ENCODE measurements around the gene JPH4.
"Not testable (repeated sequence)": the region's sequence is repeated elsewhere in the genome, so short reads cannot be mapped to it uniquely, and the experiment has no call there.

Gene JPH4

GRCh38 chr14:23589606-23590005, 11.0 kb upstream of the JPH4 start:
- TF ChIP-seq CTCF (IDR thresholded peaks at IDR 0.05; ENCODE audit: extremely low read depth, insufficient read depth, missing control alignments), result no peak
- in situ Hi-C loops (cut with MboI; ENCODE audit: low pct_unique_long_range_greater_than_20kb, low sequenced_read_pairs, unreplicated experiment), result no loop called here
- DNase-seq (ENCODE audit: low spot score), result no peak

- TF ChIP-seq CTCF (IDR thresholded peaks at IDR 0.05; ENCODE audit: extremely low read depth, insufficient read depth, missing control alignments), result peak; percentile 94
- DNase-seq (ENCODE audit: low spot score), result peak; percentile 89
- in situ Hi-C loops (cut with MboI; ENCODE audit: low pct_unique_long_range_greater_than_20kb, low sequenced_read_pairs, unreplicated experiment), result no loop called here
Measured at GRCh38 chr14:23588884-23589598, 10.5 kb upstream of the JPH4 start.

- in situ Hi-C loops (cut with MboI; ENCODE audit: low pct_unique_long_range_greater_than_20kb, low sequenced_read_pairs, unreplicated experiment), result not testable (repeated sequence)
Measured at GRCh38 chr14:23584527-23585203, 6.1 kb upstream of the JPH4 start.

GRCh38 chr14:23583761-23584526, 5.4 kb upstream of the JPH4 start:
- in situ Hi-C loops (cut with MboI; ENCODE audit: low pct_unique_long_range_greater_than_20kb, low sequenced_read_pairs, unreplicated experiment); DNase-seq (ENCODE audit: low spot score): not testable (repeated sequence)

More at GRCh38 chr14:23584527-23585203, 6.1 kb upstream of the JPH4 start:
- not testable (repeated sequence) for DNase-seq (ENCODE audit: low spot score)

- DNase-seq (ENCODE audit: low spot score), result peak; percentile 18
- in situ Hi-C loops (cut with MboI; ENCODE audit: low pct_unique_long_range_greater_than_20kb, low sequenced_read_pairs, unreplicated experiment), result no loop called here
- TF ChIP-seq CTCF (IDR thresholded peaks at IDR 0.05; ENCODE audit: extremely low read depth, insufficient read depth, missing control alignments), result no peak
Measured at GRCh38 chr14:23582906-23583760, 4.5 kb upstream of the JPH4 start.

- TF ChIP-seq CTCF (IDR thresholded peaks at IDR 0.05; ENCODE audit: extremely low read depth, insufficient read depth, missing control alignments), result no peak
- in situ Hi-C loops (cut with MboI; ENCODE audit: low pct_unique_long_range_greater_than_20kb, low sequenced_read_pairs, unreplicated experiment), result no loop called here
- no peak for DNase-seq (ENCODE audit: low spot score)
Measured at GRCh38 chr14:23580948-23581281, 2.3 kb upstream of the JPH4 start.

GRCh38 chr14:23580152-23580926, 1.7 kb upstream of the JPH4 start:
- no peak for TF ChIP-seq CTCF (IDR thresholded peaks at IDR 0.05; ENCODE audit: extremely low read depth, insufficient read depth, missing control alignments)
- in situ Hi-C loops (cut with MboI; ENCODE audit: low pct_unique_long_range_greater_than_20kb, low sequenced_read_pairs, unreplicated experiment), result no loop called here

More at GRCh38 chr14:23580152-23580926, 1.7 kb upstream of the JPH4 start:
- DNase-seq (ENCODE audit: low spot score), result no peak

All from GM13977 (cell line).